Thyroid gland (tissue), 4 donors: ENCODE data around the gene CNTNAP5. TPM values are rescaled to one million over a fixed set of nuclear protein-coding genes. Genes with fewer than 3 reads are reported as not detected.

Source experiments
- DNase-seq, 2 donors: peaks; one replicate each; pipeline ENCODE4 v3.0.0-alpha.2; 2019
- H3K27ac ChIP-seq, 3 donors: fragments of 200-600 bp; sonication (generic); 1 replicate in 2 of 3; 2 replicates in 1 of 3; pipeline ENCODE4 v1.5.1; 2016 to 2019; ENCODE audit warnings: mild to moderate bottlenecking in 1 of 3, moderate library complexity in 1 of 3
- H3K27me3 ChIP-seq: fragments of 200-600 bp; sonication (generic); one replicate; pipeline ENCODE4 v1.5.1; 2019
- H3K36me3 ChIP-seq, 2 donors: fragments of 200-600 bp; sonication (generic); one replicate each; pipeline ENCODE4 v1.5.1; 2016 to 2019
- H3K4me1 ChIP-seq, 2 donors: fragments of 200-600 bp; sonication (generic); one replicate each; pipeline ENCODE4 v1.5.1; 2017 to 2019
- H3K4me3 ChIP-seq, 3 donors: fragments of 200-600 bp; sonication (generic); replicated peaks in 1 of 3; 1 replicate in 2 of 3; 2 replicates in 1 of 3; pipeline ENCODE4 v1.5.1; 2016; ENCODE audit warnings: mild to moderate bottlenecking in 1 of 3
- H3K9me3 ChIP-seq: fragments of 200-600 bp; sonication (generic); one replicate; pipeline ENCODE4 v1.5.1; 2017
- POLR2A ChIP-seq, 2 donors: fragments of 450-650 bp; IDR thresholded peaks; one replicate each; pipeline ENCODE4 v1.6.1; 2017; ENCODE audit warnings: antibody characterized with exemption in 2 of 2, mild to moderate bottlenecking in 2 of 2, moderate library complexity in 1 of 2
- WGBS, 2 donors: methylation state at CpG; one replicate each; pipeline ENCODE4 v1.1.5; 2017; 5-methylcytosine and 5-hydroxymethylcytosine counted together
- intact Hi-C: fragments of 100-400 bp; cut with DNase I; formaldehyde crosslinking; loops from one replicate; pipeline ENCODE4 v1.15.1; 2023
- total RNA-seq, 4 donors: library from RNA; depleted of rRNA; stranded (reverse); fragments of >200 nt; gene quantifications; one replicate each; pipeline ENCODE4 v1.2.3, GENCODE V29; 2016
- TF ChIP-seq, protein P1 (sequence below), 6 experiments: fragments of 200-600 bp in 3 of 6; fragments of 450-650 bp in 3 of 6; sonication (generic) in 3 of 6; IDR thresholded peaks; one replicate each; pipeline ENCODE4 v1.5.1; 2016 to 2019; ENCODE audit warnings: antibody characterized with exemption in 6 of 6, mild to moderate bottlenecking in 2 of 6, inconsistent platforms in 1 of 6, moderate library complexity in 1 of 6

The CNTNAP5 gene
- total RNA-seq, 4 donors from 2014 or later, result not detected

DNA sequence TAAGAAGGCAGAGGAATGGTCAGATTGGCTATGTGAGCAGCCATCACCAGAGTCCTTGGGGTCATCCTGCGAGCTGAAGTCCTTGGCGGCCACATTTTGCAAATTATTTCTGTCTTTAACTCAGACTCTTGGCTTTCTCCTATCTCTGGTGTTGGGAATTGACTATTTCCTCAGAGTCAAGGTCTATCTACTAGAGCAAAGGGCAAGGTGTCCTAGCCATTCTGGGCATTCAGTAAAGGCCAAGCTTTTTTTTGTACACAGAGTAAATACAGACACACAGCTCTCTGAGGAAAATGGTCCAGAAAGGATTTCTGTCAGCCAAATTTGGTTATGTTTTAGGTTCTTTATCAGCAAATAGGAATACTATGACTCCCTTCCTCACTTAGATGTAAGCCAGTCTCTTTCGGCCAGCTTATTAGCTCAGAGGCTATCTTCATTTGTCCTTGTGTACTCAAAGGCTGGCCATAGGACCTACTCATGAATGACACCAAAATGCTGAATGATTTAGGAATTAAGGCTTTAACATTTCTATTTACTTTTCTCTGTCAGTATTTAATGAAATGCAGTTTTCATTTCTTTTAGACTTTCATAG lies 146.5 kb downstream of the CNTNAP5 start:
- Histone ChIP-seq H3K27ac (no peak overlapping the region), H3K4me1 (no peaks in the 10 kb centered on the region), H3K27me3 (no peaks in the 10 kb centered on the region), H3K9me3 (no peaks in the 10 kb centered on the region), H3K36me3 (no peaks in the 10 kb centered on the region), H3K4me3 (no peak overlapping the region)
- WGBS, 2 donors, result 84 to 87% methylated on average over 3 of the region's 3 CpGs
- TF ChIP-seq, protein P1, sequence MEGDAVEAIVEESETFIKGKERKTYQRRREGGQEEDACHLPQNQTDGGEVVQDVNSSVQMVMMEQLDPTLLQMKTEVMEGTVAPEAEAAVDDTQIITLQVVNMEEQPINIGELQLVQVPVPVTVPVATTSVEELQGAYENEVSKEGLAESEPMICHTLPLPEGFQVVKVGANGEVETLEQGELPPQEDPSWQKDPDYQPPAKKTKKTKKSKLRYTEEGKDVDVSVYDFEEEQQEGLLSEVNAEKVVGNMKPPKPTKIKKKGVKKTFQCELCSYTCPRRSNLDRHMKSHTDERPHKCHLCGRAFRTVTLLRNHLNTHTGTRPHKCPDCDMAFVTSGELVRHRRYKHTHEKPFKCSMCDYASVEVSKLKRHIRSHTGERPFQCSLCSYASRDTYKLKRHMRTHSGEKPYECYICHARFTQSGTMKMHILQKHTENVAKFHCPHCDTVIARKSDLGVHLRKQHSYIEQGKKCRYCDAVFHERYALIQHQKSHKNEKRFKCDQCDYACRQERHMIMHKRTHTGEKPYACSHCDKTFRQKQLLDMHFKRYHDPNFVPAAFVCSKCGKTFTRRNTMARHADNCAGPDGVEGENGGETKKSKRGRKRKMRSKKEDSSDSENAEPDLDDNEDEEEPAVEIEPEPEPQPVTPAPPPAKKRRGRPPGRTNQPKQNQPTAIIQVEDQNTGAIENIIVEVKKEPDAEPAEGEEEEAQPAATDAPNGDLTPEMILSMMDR (IDR thresholded peaks at IDR 0.05), result no peak
- TF ChIP-seq POLR2A (IDR thresholded peaks at IDR 0.05), result no peak
- intact Hi-C loops, result no loop called here
- DNase-seq, result no peak

DNA sequence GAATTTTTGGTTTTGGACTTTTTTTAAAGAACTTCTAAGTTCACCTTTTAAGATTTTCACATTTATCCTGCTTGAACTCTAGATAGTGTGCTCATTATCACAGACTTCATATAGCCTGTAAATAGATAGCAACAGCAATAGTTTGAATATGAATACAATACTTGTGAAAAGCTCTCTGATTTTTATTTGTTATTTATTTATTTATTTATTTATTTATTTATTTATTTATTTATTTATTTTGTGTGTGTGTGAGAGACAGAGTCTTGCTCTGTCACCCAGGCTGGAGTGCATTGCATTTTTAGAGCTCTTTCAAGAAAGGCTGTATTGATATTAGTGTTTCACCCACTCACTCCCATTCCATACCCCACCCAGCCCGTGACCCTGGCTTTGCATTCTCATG lies 153.6 kb downstream of the CNTNAP5 start:
- H3K9me3 ChIP-seq, result no peaks in the 10 kb centered on the region
- no peaks in the 10 kb centered on the region for H3K4me1 ChIP-seq
- H3K4me3 ChIP-seq, result no peak overlapping the region
- no peaks in the 10 kb centered on the region for H3K36me3 ChIP-seq
- intact Hi-C loops, result no loop called here
- DNase-seq, result no peak
- no peaks in the 10 kb centered on the region for H3K27me3 ChIP-seq
- no peak overlapping the region for H3K27ac ChIP-seq
- WGBS, 2 donors, result 86 to 92% methylated on average over 1 of the region's 1 CpG
- TF ChIP-seq, protein P1 (IDR thresholded peaks at IDR 0.05), result no peak
- TF ChIP-seq POLR2A (IDR thresholded peaks at IDR 0.05), result no peak

DNA sequence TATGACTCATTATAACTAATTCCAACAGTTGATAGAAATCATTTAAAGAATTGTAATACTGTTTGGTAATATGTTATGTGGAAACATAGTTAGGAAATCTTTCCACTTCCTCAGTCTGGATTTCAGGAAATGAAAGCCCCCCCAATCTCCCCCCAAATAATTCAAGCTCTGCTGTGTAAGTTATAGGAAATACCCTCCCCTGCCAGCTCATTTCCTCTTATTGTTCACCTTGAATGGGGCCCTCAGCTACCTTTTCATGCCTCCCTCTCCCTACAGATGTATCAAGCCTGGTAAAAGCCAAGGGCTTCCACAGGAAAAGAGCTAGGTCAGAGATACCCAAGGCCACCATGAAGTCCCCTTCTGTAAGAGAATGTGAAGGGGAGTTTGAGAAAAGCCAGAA lies 155.5 kb downstream of the CNTNAP5 start:
- no peaks in the 10 kb centered on the region for H3K9me3 ChIP-seq
- no peaks in the 10 kb centered on the region for H3K4me1 ChIP-seq
- intact Hi-C loops, result no loop called here
- H3K4me3 ChIP-seq, result no peak overlapping the region
- TF ChIP-seq POLR2A (IDR thresholded peaks at IDR 0.05), result no peak
- TF ChIP-seq, protein P1 (IDR thresholded peaks at IDR 0.05), result no peak
- no peak for DNase-seq
- no peak overlapping the region for H3K27ac ChIP-seq
- H3K36me3 ChIP-seq, result no peaks in the 10 kb centered on the region
- H3K27me3 ChIP-seq, result no peaks in the 10 kb centered on the region

DNA sequence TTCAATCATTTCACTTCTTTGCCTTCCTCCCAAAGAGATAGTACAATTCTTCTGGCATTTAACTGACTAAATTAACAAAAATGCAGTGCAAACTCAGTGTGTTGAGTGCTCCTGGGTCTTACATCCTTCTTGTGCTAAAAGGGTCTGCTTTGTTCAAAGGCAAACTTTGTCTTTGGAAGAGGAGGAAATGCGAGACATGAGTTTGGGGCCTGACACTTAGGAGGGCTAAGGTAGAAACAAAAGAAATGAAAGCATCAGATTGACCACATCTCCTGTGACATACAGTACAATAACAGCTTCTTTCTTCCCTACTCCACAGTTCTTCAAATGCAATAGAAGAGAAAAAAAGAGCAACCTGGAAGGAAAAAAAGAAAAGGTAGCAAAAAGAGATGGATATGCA lies 161.7 kb downstream of the CNTNAP5 start:
- Histone ChIP-seq H3K4me1 (no peaks in the 10 kb centered on the region), H3K27ac (no peak overlapping the region), H3K9me3 (no peaks in the 10 kb centered on the region), H3K27me3 (no peaks in the 10 kb centered on the region), H3K4me3 (no peak overlapping the region), H3K36me3 (no peaks in the 10 kb centered on the region)
- intact Hi-C loops, result no loop called here
- TF ChIP-seq, protein P1 (IDR thresholded peaks at IDR 0.05), result no peak
- TF ChIP-seq POLR2A (IDR thresholded peaks at IDR 0.05), result no peak
- no peak for DNase-seq
- 64 to 83% methylated on average over 1 of the region's 1 CpG for WGBS, 2 donors

DNA sequence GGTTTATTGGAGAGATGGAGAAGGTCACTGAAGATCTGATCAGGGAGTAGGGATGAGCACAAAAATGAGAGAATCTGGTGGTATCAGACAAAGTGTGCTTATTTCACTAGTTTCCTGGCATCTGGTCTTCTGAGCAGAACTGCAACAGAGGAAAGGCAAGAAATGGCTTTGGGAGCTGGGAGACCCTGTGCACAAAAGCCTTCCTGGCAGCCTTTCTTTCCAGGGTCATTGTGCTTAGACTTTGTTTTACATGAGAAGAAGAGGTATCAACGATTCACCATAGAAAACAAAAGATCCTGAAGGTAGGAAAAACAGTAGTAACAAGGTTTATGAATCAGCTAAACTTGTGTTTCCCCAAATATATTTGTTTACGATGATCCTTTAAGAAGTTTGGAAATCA lies 162.9 kb downstream of the CNTNAP5 start:
- no peak for DNase-seq
- no peak overlapping the region for H3K27ac ChIP-seq
- WGBS, 2 donors, result 69 to 74% methylated on average over 2 of the region's 2 CpGs
- H3K4me3 ChIP-seq, result no peak overlapping the region
- no peaks in the 10 kb centered on the region for H3K27me3 ChIP-seq
- H3K36me3 ChIP-seq, result no peaks in the 10 kb centered on the region
- intact Hi-C loops, result no loop called here
- no peaks in the 10 kb centered on the region for H3K9me3 ChIP-seq
- no peak for TF ChIP-seq POLR2A (IDR thresholded peaks at IDR 0.05)
- TF ChIP-seq, protein P1 (IDR thresholded peaks at IDR 0.05), result no peak
- no peaks in the 10 kb centered on the region for H3K4me1 ChIP-seq
